ENCODE results near the gene NRDE2.

NRDE2 gene

DNA sequence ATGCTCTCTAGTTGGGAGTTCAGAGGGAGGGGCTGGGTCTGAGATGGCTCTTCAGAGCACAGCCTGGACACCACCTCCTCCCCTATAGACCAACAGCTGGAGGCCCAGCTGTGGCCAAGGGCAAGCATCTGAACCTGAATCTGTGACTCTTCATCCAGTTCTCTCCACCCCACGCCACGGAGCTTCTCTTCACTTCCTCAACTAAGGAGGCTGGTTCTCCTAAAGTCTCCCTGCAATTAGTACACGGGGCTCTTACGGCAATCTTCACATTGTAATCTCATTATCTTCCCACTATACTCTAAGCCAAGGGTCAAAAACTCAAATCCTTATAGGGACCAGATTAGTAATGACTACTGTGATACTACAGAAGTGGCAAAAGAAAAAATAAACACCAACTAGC is 9.8 kb downstream of the NRDE2 start:
- no peak for DNase-seq (ENCODE audit: low read depth in 1 of 2, low spot score in 1 of 2)
- Histone ChIP-seq H3K27ac (replicated peaks) (no peak overlapping the region), H3K27me3 (ENCODE audit: insufficient read depth, poor library complexity, severe bottlenecking) (no peaks in the 10 kb centered on the region), H3K4me3 (replicated peaks; ENCODE audit: insufficient read depth, low read length) (no peak overlapping the region)
- TF ChIP-seq, protein P1, sequence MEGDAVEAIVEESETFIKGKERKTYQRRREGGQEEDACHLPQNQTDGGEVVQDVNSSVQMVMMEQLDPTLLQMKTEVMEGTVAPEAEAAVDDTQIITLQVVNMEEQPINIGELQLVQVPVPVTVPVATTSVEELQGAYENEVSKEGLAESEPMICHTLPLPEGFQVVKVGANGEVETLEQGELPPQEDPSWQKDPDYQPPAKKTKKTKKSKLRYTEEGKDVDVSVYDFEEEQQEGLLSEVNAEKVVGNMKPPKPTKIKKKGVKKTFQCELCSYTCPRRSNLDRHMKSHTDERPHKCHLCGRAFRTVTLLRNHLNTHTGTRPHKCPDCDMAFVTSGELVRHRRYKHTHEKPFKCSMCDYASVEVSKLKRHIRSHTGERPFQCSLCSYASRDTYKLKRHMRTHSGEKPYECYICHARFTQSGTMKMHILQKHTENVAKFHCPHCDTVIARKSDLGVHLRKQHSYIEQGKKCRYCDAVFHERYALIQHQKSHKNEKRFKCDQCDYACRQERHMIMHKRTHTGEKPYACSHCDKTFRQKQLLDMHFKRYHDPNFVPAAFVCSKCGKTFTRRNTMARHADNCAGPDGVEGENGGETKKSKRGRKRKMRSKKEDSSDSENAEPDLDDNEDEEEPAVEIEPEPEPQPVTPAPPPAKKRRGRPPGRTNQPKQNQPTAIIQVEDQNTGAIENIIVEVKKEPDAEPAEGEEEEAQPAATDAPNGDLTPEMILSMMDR (IDR thresholded peaks at IDR 0.05; ENCODE audit: insufficient read depth, low read length), result no peak
- TF ChIP-seq POLR2AphosphoS5 (IDR thresholded peaks at IDR 0.05; ENCODE audit: low read depth), result no peak
- TF ChIP-seq GABPA (IDR thresholded peaks at IDR 0.05; ENCODE audit: low read depth), result no peak
- TF ChIP-seq, protein P2, sequence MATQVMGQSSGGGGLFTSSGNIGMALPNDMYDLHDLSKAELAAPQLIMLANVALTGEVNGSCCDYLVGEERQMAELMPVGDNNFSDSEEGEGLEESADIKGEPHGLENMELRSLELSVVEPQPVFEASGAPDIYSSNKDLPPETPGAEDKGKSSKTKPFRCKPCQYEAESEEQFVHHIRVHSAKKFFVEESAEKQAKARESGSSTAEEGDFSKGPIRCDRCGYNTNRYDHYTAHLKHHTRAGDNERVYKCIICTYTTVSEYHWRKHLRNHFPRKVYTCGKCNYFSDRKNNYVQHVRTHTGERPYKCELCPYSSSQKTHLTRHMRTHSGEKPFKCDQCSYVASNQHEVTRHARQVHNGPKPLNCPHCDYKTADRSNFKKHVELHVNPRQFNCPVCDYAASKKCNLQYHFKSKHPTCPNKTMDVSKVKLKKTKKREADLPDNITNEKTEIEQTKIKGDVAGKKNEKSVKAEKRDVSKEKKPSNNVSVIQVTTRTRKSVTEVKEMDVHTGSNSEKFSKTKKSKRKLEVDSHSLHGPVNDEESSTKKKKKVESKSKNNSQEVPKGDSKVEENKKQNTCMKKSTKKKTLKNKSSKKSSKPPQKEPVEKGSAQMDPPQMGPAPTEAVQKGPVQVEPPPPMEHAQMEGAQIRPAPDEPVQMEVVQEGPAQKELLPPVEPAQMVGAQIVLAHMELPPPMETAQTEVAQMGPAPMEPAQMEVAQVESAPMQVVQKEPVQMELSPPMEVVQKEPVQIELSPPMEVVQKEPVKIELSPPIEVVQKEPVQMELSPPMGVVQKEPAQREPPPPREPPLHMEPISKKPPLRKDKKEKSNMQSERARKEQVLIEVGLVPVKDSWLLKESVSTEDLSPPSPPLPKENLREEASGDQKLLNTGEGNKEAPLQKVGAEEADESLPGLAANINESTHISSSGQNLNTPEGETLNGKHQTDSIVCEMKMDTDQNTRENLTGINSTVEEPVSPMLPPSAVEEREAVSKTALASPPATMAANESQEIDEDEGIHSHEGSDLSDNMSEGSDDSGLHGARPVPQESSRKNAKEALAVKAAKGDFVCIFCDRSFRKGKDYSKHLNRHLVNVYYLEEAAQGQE (IDR thresholded peaks at IDR 0.05; ENCODE audit: insufficient replicate concordance, low read depth), result no peak
- no peak for TF ChIP-seq SPI1 (IDR thresholded peaks at IDR 0.05; ENCODE audit: borderline replicate concordance, low read depth)

DNA sequence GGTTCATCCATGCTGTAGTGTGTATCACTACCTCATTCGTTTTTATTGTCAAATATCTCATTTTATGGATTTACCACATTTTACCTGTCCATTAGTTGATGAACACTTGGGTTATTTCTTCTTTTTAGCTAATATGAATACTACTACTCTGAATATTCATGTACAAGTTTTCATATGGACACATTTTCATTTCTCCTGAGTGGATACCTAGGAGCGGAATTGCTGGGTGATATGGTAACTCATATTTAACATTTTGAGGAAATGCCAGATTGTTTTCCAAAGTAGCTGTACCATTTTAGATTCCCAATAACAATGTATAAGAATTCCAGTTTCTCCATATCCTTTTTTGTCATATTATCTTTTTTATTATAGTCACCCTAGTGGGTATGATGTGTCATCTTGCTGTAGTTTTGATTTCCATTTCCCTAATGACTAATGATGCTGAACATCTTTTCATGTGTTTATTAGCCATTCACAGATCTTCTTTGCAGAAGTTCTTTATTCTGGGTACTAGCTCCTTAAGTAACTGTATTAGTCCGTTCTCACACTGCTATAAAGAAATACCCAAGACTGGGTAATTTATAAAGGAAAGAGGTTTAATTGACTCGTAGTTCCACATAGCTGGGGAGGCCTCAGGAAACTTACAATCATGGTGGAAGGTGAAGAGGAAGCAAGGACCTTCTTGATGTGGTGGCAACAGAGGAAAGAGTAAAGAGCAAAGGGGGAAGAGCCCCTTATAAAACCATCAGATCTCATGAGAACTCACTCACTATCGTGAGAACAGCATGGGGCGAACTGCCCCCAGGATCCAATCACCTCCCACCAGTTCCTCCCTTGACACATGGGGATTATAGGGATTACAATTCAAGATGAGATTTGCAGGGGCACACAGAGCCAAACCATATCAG is 11.9 kb downstream of the NRDE2 start:
- Histone ChIP-seq H3K27me3 (ENCODE audit: insufficient read depth, poor library complexity, severe bottlenecking) (no peaks in the 10 kb centered on the region), H3K27ac (replicated peaks) (no peak overlapping the region), H3K4me3 (replicated peaks; ENCODE audit: insufficient read depth, low read length) (no peak overlapping the region)
- no peak for DNase-seq (ENCODE audit: low read depth in 1 of 2, low spot score in 1 of 2)
- TF ChIP-seq SPI1 (IDR thresholded peaks at IDR 0.05; ENCODE audit: borderline replicate concordance, low read depth), result no peak
- TF ChIP-seq POLR2AphosphoS5 (IDR thresholded peaks at IDR 0.05; ENCODE audit: low read depth), result no peak
- TF ChIP-seq, protein P2 (IDR thresholded peaks at IDR 0.05; ENCODE audit: insufficient replicate concordance, low read depth), result no peak
- TF ChIP-seq, protein P1 (IDR thresholded peaks at IDR 0.05; ENCODE audit: insufficient read depth, low read length), result no peak
- TF ChIP-seq GABPA (IDR thresholded peaks at IDR 0.05; ENCODE audit: low read depth), result no peak

DNA sequence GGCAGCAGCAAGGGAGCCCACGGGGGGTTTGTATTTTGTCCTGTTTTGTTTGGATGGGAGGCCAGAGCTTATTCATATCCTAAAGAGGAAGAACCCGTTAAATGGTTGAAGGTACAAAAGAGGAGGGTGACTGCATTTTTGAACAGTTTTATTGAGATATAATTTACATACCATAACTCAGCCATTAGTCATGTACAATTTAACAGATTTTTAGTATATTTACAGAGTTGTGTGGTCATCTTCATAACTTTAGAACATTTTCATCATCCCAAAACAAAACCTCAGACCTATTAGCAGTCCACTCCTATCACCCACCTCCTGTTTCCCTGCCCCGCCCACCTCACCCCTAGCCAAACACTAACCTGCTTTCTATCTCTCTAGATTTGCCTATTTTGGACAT is 12.6 kb downstream of the NRDE2 start:
- TF ChIP-seq, protein P2 (IDR thresholded peaks at IDR 0.05; ENCODE audit: insufficient replicate concordance, low read depth), result no peak
- TF ChIP-seq SPI1 (IDR thresholded peaks at IDR 0.05; ENCODE audit: borderline replicate concordance, low read depth) (no peak), POLR2AphosphoS5 (IDR thresholded peaks at IDR 0.05; ENCODE audit: low read depth) (no peak), GABPA (IDR thresholded peaks at IDR 0.05; ENCODE audit: low read depth) (no peak)
- TF ChIP-seq, protein P1 (IDR thresholded peaks at IDR 0.05; ENCODE audit: insufficient read depth, low read length), result no peak
- Histone ChIP-seq H3K27ac (replicated peaks) (no peak overlapping the region), H3K4me3 (replicated peaks; ENCODE audit: insufficient read depth, low read length) (no peak overlapping the region), H3K27me3 (ENCODE audit: insufficient read depth, poor library complexity, severe bottlenecking) (no peaks in the 10 kb centered on the region)
- DNase-seq (ENCODE audit: low read depth in 1 of 2, low spot score in 1 of 2), result no peak

Measured in HL-60 (cell line).